Esophagus muscularis mucosa (tissue), 4 donors: ENCODE measurements around the gene DMD. TPM values are rescaled to one million over a fixed set of nuclear protein-coding genes. Genes with fewer than 3 reads are reported as not detected.

Experiments
- DNase-seq: peaks from one replicate; pipeline ENCODE4 v3.0.0-alpha.2; 2017; ENCODE audit errors: extremely low spot score
- H3K27ac ChIP-seq, 4 donors: fragments of 200-600 bp; sonication (generic); replicated peaks in 1 of 4; 1 replicate in 3 of 4; 2 replicates in 1 of 4; pipeline ENCODE4 v1.5.1; 2016 to 2019; ENCODE audit warnings: mild to moderate bottlenecking in 1 of 4
- H3K27me3 ChIP-seq, 4 donors: fragments of 200-600 bp; sonication (generic); one replicate each; pipeline versions ENCODE4 v1.5.1 to v1.6.0; 2016 to 2019
- H3K36me3 ChIP-seq, 4 donors: fragments of 200-600 bp; sonication (generic); one replicate each; pipeline ENCODE4 v1.5.1; 2016 to 2019
- H3K4me1 ChIP-seq, 4 donors: fragments of 200-600 bp; sonication (generic); one replicate each; pipeline ENCODE4 v1.5.1; 2016 to 2019
- H3K4me3 ChIP-seq, 4 donors: fragments of 200-600 bp; sonication (generic); 1 replicate in 2 of 4; 2 replicates in 2 of 4; pipeline ENCODE4 v1.5.1; 2016 to 2019; ENCODE audit warnings: mild to moderate bottlenecking in 4 of 4, moderate library complexity in 1 of 4
- H3K9me3 ChIP-seq, 4 donors: fragments of 200-600 bp; sonication (generic); 1 replicate in 3 of 4; 2 replicates in 1 of 4; pipeline ENCODE4 v1.5.1; 2016 to 2019
- EP300 ChIP-seq: sonication (generic); formaldehyde crosslinking; IDR thresholded peaks from one replicate; pipeline ENCODE4 v1.6.1; 2017; ENCODE audit warnings: antibody characterized with exemption
- POLR2A ChIP-seq: fragments of 450-650 bp; IDR thresholded peaks from one replicate; pipeline ENCODE4 v1.6.1; 2017; ENCODE audit warnings: antibody characterized with exemption, moderate library complexity, mild to moderate bottlenecking, low read depth
- POLR2AphosphoS5 ChIP-seq, 2 donors: sonication (generic); formaldehyde crosslinking; IDR thresholded peaks; one replicate each; pipeline ENCODE4 v1.6.1; 2017; ENCODE audit warnings: antibody characterized with exemption in 2 of 2
- WGBS: methylation state at CpG from one replicate; pipeline ENCODE4 v1.1.5; 2018; 5-methylcytosine and 5-hydroxymethylcytosine counted together
- intact Hi-C: fragments of 100-400 bp; cut with DNase I; formaldehyde crosslinking; loops from one replicate; pipeline ENCODE4 v1.15.1; 2023
- total RNA-seq, 4 donors: library from RNA; depleted of rRNA; stranded (reverse); fragments of >200 nt; gene quantifications; one replicate each; pipeline versions ENCODE4 v1.1.0 to v1.2.1, GENCODE V29; 2016
- TF ChIP-seq, protein P1 (sequence below), 3 experiments: fragments of 200-600 bp in 2 of 3; fragments of 450-650 bp in 1 of 3; sonication (generic) in 2 of 3; IDR thresholded peaks; one replicate each; pipeline ENCODE4 v1.5.1; 2017 to 2019; ENCODE audit warnings: antibody characterized with exemption in 3 of 3, mild to moderate bottlenecking in 2 of 3, moderate library complexity in 1 of 3

The DMD gene
- total RNA-seq, 4 donors from 2014 or later, result 127 to 210 (median 188) TPM

DNA sequence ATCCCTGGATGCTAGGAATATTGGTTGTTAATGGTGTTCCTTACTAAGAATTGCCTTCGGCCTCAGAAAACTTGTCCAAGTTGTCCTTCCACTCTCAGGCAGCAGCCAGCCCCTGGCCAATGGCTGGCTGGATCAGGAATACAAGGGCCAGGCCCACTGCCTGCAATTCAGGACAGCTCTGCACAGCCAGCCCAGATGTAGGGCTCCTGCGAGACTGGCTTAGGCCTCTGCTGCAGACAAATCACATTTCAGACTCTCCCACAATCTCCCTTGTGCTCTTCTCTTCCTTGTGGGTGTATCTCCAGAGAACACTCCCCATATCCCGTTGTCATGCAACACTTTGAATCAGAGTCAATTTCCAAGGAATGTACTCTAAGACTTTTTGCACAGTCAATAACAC lies 1391.9 kb downstream of the DMD start:
- Histone ChIP-seq H3K4me3 (no peak overlapping the region), H3K9me3 (no peaks in the 10 kb centered on the region), H3K4me1 (no peaks in the 10 kb centered on the region), H3K36me3 (no peaks in the 10 kb centered on the region), H3K27me3 (no peaks in the 10 kb centered on the region), H3K27ac (no peak overlapping the region)
- 52% methylated on average over 3 of the region's 3 CpGs for WGBS
- TF ChIP-seq EP300 (no peak), POLR2A (no peak), POLR2AphosphoS5 (IDR thresholded peaks at IDR 0.05) (no peak)
- no peak for DNase-seq
- intact Hi-C loops, result no loop called here

DNA sequence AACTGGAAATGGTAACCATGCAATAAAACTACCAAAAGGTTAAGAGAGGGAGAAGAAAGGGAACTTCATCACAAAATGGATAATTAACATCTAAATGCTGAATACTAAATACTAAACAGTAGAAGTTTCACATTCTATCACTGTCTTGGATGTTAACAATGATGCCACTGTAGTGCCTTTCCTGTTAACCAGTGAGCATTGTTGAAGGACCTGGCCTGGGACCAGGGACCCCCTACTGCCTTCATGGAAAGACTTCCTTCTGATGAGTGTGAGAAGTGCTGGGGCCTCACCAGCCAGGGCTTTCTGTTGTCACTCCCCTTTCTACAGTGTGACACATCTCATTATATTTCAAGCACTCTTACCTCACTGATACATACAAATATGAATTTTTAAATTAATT lies 1400.2 kb downstream of the DMD start:
- TF ChIP-seq EP300 (no peak), POLR2AphosphoS5 (IDR thresholded peaks at IDR 0.05) (no peak), POLR2A (no peak)
- TF ChIP-seq, protein P1, sequence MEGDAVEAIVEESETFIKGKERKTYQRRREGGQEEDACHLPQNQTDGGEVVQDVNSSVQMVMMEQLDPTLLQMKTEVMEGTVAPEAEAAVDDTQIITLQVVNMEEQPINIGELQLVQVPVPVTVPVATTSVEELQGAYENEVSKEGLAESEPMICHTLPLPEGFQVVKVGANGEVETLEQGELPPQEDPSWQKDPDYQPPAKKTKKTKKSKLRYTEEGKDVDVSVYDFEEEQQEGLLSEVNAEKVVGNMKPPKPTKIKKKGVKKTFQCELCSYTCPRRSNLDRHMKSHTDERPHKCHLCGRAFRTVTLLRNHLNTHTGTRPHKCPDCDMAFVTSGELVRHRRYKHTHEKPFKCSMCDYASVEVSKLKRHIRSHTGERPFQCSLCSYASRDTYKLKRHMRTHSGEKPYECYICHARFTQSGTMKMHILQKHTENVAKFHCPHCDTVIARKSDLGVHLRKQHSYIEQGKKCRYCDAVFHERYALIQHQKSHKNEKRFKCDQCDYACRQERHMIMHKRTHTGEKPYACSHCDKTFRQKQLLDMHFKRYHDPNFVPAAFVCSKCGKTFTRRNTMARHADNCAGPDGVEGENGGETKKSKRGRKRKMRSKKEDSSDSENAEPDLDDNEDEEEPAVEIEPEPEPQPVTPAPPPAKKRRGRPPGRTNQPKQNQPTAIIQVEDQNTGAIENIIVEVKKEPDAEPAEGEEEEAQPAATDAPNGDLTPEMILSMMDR (IDR thresholded peaks at IDR 0.05), result no peak
- intact Hi-C loops, result no loop called here
- Histone ChIP-seq H3K27ac (no peak overlapping the region), H3K4me1 (no peaks in the 10 kb centered on the region), H3K9me3 (no peaks in the 10 kb centered on the region), H3K4me3 (no peak overlapping the region), H3K27me3 (no peaks in the 10 kb centered on the region), H3K36me3 (no peaks in the 10 kb centered on the region)
- DNase-seq, result no peak

DNA sequence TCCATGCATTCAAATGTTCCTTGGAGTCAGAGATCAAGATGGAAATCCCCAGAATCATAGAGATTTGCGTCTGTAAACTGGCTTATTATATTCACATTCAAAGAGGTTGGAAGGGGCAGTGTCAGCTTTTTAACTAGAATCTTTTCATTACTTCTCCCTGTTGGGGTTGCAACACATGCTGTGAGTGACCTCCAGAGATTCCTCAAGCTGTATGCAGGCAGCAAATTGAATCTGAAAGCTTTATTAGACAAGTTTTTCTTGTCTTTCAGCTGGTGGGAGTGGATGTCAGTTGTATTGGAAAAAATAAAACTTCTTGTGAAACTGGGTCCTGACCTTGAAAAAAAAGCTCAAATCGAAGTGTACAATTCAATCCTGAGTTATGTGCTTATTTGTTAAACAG lies 1403.0 kb downstream of the DMD start:
- H3K4me1 ChIP-seq, result no peaks in the 10 kb centered on the region
- WGBS, result 50% methylated on average over 2 of the region's 2 CpGs
- no peaks in the 10 kb centered on the region for H3K9me3 ChIP-seq
- TF ChIP-seq POLR2AphosphoS5 (IDR thresholded peaks at IDR 0.05), result no peak
- no peak for TF ChIP-seq POLR2A
- TF ChIP-seq EP300, result no peak
- H3K4me3 ChIP-seq, result no peak overlapping the region
- intact Hi-C loops, result no loop called here
- H3K27me3 ChIP-seq, result no peaks in the 10 kb centered on the region
- no peak overlapping the region for H3K27ac ChIP-seq
- DNase-seq, result no peak
- no peaks in the 10 kb centered on the region for H3K36me3 ChIP-seq

DNA sequence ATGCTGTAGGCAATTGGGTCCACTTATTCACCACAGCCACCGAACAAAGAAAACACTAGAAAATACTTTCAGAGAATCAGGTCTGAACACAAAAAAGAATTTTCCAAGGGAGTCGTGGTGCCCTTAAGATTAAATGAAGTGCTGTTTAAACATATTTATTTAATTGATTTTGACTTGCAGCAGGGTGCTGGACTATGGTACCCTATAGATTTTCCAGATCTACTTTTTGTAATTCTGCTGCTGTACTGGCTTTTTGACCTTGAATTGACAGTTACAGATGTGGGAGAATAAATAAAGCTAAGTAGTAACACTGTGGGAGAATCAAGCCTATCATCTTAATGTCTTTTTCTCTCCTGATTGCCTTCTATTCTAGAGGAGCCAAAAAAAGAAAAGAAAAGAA lies 1404.2 kb downstream of the DMD start:
- no peaks in the 10 kb centered on the region for H3K4me1 ChIP-seq
- H3K4me3 ChIP-seq, result no peak overlapping the region
- no peak for DNase-seq
- intact Hi-C loops, result no loop called here
- no peaks in the 10 kb centered on the region for H3K36me3 ChIP-seq
- H3K27ac ChIP-seq, result no peak overlapping the region
- H3K9me3 ChIP-seq, result no peaks in the 10 kb centered on the region
- WGBS, result 68% methylated on average over 2 of the region's 2 CpGs
- no peaks in the 10 kb centered on the region for H3K27me3 ChIP-seq
- TF ChIP-seq EP300 (no peak), POLR2A (no peak), POLR2AphosphoS5 (IDR thresholded peaks at IDR 0.05) (no peak)
- TF ChIP-seq, protein P1 (IDR thresholded peaks at IDR 0.05), result no peak

DNA sequence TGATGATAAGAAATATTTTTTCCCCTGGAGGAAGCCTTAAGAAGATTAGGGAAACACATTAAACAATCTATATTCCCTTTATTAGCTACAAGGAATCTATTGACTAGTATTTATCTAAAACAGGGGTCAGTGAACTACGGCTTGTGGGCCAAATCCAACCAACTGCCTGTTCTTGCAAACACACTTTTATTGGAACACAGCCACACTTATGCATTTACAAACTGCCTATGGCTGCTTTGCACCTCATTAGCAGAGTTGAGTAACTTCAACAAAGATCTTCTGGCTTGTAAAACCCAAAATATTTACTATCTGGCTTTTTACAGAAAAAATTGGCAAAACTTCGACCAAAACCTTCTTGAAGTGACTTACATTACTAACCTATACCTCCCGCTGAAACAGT lies 1405.6 kb downstream of the DMD start:
- H3K27ac ChIP-seq, result no peak overlapping the region
- WGBS, result 75% methylated on average over 3 of the region's 3 CpGs
- TF ChIP-seq EP300, result no peak
- no peak for TF ChIP-seq POLR2AphosphoS5 (IDR thresholded peaks at IDR 0.05)
- no peak for TF ChIP-seq POLR2A
- TF ChIP-seq, protein P1 (IDR thresholded peaks at IDR 0.05), result no peak

DNA sequence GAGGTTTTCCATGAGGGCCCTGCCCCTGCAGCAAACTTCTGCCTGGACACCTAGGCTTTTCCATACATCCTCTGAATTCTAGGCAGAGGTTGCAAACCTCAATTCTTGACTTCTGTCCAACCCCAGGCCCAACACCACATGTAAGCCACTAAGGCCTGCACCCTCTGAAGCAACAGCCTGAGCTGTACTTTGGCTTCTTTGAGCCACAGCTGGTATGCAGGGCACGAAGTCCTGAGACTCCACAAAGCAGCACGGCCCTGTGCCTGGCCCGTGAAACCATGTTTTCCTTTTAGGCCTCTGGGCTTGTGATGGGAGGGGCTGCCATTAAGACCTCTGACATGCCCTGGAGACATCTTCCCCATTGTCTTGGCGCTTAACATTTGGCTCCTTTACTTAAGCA lies 1411.1 kb downstream of the DMD start:
- no peak overlapping the region for H3K27ac ChIP-seq
- H3K36me3 ChIP-seq, result no peaks in the 10 kb centered on the region
- TF ChIP-seq POLR2AphosphoS5 (IDR thresholded peaks at IDR 0.05) (no peak), POLR2A (no peak), EP300 (no peak)
- TF ChIP-seq, protein P1 (IDR thresholded peaks at IDR 0.05), result no peak
- no peaks in the 10 kb centered on the region for H3K9me3 ChIP-seq
- DNase-seq, result no peak
- 40% methylated on average over 4 of the region's 4 CpGs for WGBS
- no peaks in the 10 kb centered on the region for H3K27me3 ChIP-seq
- H3K4me1 ChIP-seq, result no peaks in the 10 kb centered on the region
- no peak overlapping the region for H3K4me3 ChIP-seq
- intact Hi-C loops, result no loop called here

More for the DNA sequence above, 1405.6 kb downstream of the DMD start:
- DNase-seq, result no peak
- H3K9me3 ChIP-seq, result no peaks in the 10 kb centered on the region
- intact Hi-C loops, result no loop called here
- H3K4me1 ChIP-seq, result no peaks in the 10 kb centered on the region
- H3K36me3 ChIP-seq, result no peaks in the 10 kb centered on the region
- no peak overlapping the region for H3K4me3 ChIP-seq
- H3K27me3 ChIP-seq, result no peaks in the 10 kb centered on the region
